Left colon (tissue), 2 donors: ENCODE results near the gene TAC1. TPM values are rescaled to one million over a fixed set of nuclear protein-coding genes. Genes with fewer than 3 reads are reported as not detected.

Experiments
- total RNA-seq, 2 donors: library from RNA; stranded (reverse); fragmentation: NEBNext Ultra II Directional; extraction: Animal tissue kit (Norgen Biotek cat#: 25700); gene quantifications; one replicate each; pipeline ENCODE4 v1.2.1, GENCODE V29; 2021
- donor health status: DM: no; HTN: no; CAD: no.
- donor health status: DM: yes; HTN: yes; CAD: no.

Gene TAC1
- total RNA-seq, 2 donors from 2014 or later, result 0.24 to 1.7 TPM

Other genes starting within 250 kb of the TAC1 start
- gene ASNS, start 140.3 kb downstream of the TAC1 start, total RNA-seq, result 10 to 100 TPM; 17.8 to 27.3 TPM